ENCODE measurements around the gene FMO3. TPM values are rescaled to one million over a fixed set of nuclear protein-coding genes. Genes with fewer than 3 reads are reported as not detected.
A peak's percentile ranks its signal among the peaks of the same experiment; 100 is the strongest.

Gene FMO3
- total and polyA plus RNA-seq, 4 donors: 1.8 to 3.5 (median 2.2) TPM

DNA sequence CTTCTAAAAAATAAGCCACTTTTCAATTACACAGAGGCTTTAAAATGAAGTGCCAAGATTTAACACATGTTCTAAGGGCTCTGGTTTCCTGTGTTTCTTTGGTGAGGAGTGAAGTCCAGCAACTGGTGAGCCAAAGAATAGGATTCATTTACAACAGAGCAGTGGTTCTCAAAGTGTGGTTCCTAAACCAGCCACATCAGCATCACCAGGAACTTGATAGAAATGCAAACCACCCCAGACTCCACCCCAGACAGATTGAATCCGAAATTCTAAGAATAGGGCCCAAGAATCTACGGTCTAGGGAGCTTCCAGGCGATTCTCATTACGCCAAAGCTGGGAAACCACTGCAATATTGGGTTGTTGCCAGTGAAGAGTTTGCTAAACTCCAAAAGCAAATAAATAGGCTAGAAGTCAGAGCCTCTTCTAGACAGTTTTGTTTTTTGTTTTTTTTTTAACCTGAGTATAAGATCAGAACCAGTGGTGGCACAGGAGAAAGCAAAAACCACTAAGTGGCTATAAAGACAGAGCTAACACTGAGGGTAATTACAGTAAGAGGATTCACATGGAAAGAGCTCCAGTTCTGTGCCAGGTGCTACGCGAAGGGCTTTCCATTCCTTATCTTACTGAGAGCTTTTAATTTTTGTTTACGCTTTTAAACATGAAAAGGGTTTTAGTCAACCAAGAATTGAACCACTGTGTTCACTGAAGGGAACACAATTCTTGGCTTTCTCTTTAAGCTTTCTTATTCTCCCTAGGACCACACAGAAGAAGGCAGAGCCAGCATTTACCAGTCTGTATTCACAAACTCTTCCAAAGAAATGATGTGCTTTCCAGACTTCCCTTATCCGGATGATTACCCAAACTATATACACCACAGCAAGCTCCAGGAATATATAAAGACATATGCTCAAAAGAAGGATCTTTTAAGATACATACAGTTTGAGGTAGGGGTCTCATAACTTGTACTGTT, 52.0 kb downstream of the FMO3 start:
- no peaks in the 10 kb centered on the region for H3K9me3 ChIP-seq (ENCODE audit: control insufficient read depth, insufficient read depth, low read length)
- H3K36me3 ChIP-seq (ENCODE audit: control insufficient read depth, insufficient read depth, low read length): no peaks in the 10 kb centered on the region
- peak overlapping the region; percentile 90 for H3K27ac ChIP-seq (ENCODE audit: low read depth, low read length)
- no peaks in the 10 kb centered on the region for H3K27me3 ChIP-seq (ENCODE audit: control insufficient read depth, insufficient read depth, low read length)
- 17% methylated on average over 3 of the region's 8 CpGs for WGBS (ENCODE audit: insufficient coverage)
- peak; percentile 23 to 76 (median 33) for DNase-seq (ENCODE audit: low read depth in 4 of 6, low spot score in 6 of 6)
- H3K4me1 ChIP-seq (ENCODE audit: control insufficient read depth, insufficient read depth, low read length): peaks cover 10% of the 10 kb centered on the region
- no peak overlapping the region for H3K4me3 ChIP-seq (ENCODE audit: low read depth, low read length)

DNA sequence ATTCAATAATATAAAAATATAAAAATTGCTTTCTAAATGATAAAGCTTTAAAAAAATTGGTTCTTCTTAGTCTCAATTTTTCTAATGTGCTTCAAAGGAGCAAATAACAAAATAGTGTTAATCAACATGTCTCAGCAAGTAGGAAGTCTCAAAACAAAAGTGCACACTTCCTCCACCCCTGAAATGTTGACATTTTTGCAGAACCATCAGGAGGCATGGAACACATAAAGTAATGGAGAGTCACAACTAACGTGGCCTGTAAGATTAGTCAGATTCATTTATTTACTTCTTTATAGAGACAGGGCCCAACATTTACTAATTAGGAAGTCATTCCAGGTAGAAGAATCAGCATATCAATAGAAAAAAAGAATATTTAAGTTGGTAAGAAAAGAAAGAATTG, 59.5 kb downstream of the FMO3 start:
- no peak for DNase-seq (ENCODE audit: low read depth in 4 of 6, low spot score in 6 of 6)
- H3K27me3 ChIP-seq (ENCODE audit: control insufficient read depth, insufficient read depth, low read length): no peaks in the 10 kb centered on the region
- no CpG with 5 or more reads among the region's 1 CpG for WGBS (ENCODE audit: insufficient coverage)
- H3K4me1 ChIP-seq (ENCODE audit: control insufficient read depth, insufficient read depth, low read length): no peaks in the 10 kb centered on the region
- H3K9me3 ChIP-seq (ENCODE audit: control insufficient read depth, insufficient read depth, low read length): no peaks in the 10 kb centered on the region
- H3K36me3 ChIP-seq (ENCODE audit: control insufficient read depth, insufficient read depth, low read length): no peaks in the 10 kb centered on the region
- H3K4me3 ChIP-seq (ENCODE audit: low read depth, low read length): no peak overlapping the region
- H3K27ac ChIP-seq (ENCODE audit: low read depth, low read length): no peak overlapping the region

DNA sequence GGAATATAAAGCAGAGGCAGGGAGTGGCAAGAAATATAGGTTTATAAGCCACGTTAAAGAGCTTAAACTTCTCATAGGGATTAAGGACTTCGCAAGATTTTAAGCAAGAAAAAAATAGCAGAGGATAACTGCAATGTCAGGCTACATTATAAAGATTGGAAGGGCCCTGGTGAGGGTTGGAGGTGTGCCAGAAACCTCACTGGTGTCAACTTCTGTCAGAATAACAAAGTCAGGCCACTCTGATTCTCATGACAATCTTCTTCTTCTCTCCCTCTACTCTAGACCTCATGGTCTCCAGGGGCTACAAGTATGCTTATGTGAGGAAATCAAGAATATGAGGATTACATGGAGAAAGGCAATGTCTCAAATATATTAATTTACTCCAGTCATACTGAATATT, 61.8 kb downstream of the FMO3 start:
- WGBS (ENCODE audit: insufficient coverage): 77% methylated on average over 2 of the region's 2 CpGs
- DNase-seq (ENCODE audit: low read depth in 4 of 6, low spot score in 6 of 6): no peak
- H3K9me3 ChIP-seq (ENCODE audit: control insufficient read depth, insufficient read depth, low read length): no peaks in the 10 kb centered on the region
- no peak overlapping the region for H3K27ac ChIP-seq (ENCODE audit: low read depth, low read length)
- H3K4me1 ChIP-seq (ENCODE audit: control insufficient read depth, insufficient read depth, low read length): no peaks in the 10 kb centered on the region
- H3K27me3 ChIP-seq (ENCODE audit: control insufficient read depth, insufficient read depth, low read length): no peaks in the 10 kb centered on the region
- no peaks in the 10 kb centered on the region for H3K36me3 ChIP-seq (ENCODE audit: control insufficient read depth, insufficient read depth, low read length)
- no peak overlapping the region for H3K4me3 ChIP-seq (ENCODE audit: low read depth, low read length)

DNA sequence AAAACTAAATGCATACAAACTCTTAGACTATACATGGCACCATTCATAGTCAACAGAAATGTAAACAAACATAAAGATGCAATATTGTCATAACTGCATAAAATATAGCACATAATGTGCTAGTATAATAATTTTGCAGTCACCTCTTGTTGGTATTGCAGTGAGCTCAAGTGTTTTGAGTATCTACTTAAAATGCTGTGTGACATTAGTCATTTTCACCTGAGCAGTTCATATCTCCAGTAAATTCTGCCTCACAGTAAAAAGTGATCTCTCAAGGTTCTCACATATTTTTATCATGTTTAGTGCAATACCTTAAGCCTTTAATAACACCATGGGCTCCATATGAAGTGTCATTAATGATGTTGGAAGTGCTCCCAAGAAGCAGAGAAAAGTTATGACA, 64.8 kb downstream of the FMO3 start:
- Histone ChIP-seq H3K4me3 (ENCODE audit: low read depth, low read length) (no peak overlapping the region), H3K27ac (ENCODE audit: low read depth, low read length) (no peak overlapping the region), H3K4me1 (ENCODE audit: control insufficient read depth, insufficient read depth, low read length) (no peaks in the 10 kb centered on the region), H3K27me3 (ENCODE audit: control insufficient read depth, insufficient read depth, low read length) (no peaks in the 10 kb centered on the region), H3K36me3 (ENCODE audit: control insufficient read depth, insufficient read depth, low read length) (no peaks in the 10 kb centered on the region), H3K9me3 (ENCODE audit: control insufficient read depth, insufficient read depth, low read length) (no peaks in the 10 kb centered on the region)
- DNase-seq (ENCODE audit: low read depth in 4 of 6, low spot score in 6 of 6): no peak

DNA sequence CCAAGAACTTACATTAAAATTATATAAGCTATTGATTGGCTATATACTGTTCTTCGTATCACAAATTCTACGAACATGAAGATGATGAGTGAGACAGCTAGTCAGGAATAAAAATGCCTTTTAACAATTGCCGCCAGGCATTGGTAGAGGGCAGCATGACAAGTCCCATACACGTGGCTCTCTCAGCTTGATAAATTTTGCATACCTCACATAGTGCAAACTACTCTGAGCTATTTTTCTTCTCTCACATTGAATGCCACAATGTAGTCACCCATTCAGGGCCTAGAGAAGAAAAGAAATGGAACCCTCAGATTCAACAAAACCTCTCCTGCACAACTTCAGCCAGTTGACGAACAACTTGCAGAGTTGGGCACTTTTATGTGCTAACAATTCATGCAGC, 67.4 kb downstream of the FMO3 start:
- Histone ChIP-seq H3K4me1 (ENCODE audit: control insufficient read depth, insufficient read depth, low read length) (peaks cover 4% of the 10 kb centered on the region), H3K9me3 (ENCODE audit: control insufficient read depth, insufficient read depth, low read length) (no peaks in the 10 kb centered on the region), H3K27ac (ENCODE audit: low read depth, low read length) (no peak overlapping the region), H3K36me3 (ENCODE audit: control insufficient read depth, insufficient read depth, low read length) (no peaks in the 10 kb centered on the region), H3K27me3 (ENCODE audit: control insufficient read depth, insufficient read depth, low read length) (no peaks in the 10 kb centered on the region), H3K4me3 (ENCODE audit: low read depth, low read length) (no peak overlapping the region)
- DNase-seq (ENCODE audit: low read depth in 4 of 6, low spot score in 6 of 6): no peak
- 64% methylated on average over 2 of the region's 5 CpGs for WGBS (ENCODE audit: insufficient coverage)

DNA sequence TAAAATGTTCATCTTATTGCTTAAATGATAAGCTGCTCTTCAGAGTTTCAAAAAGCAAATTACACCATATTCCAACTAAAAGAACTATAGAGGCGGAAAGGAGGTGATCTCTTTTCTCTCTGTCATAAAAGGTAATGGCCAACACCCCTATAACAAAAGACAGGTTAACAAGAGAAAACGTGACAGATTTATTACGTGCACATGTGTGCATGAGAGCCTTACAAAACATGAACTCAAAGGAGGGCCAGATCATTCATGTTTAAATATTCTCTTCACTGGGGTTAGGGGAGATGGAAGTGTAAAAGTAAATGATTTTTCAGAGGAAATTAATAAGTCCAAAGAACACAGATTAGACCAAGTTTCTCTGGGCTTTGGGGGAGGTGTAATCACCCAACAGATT, 67.8 kb downstream of the FMO3 start:
- H3K9me3 ChIP-seq (ENCODE audit: control insufficient read depth, insufficient read depth, low read length): no peaks in the 10 kb centered on the region
- no peaks in the 10 kb centered on the region for H3K36me3 ChIP-seq (ENCODE audit: control insufficient read depth, insufficient read depth, low read length)
- no CpG with 5 or more reads among the region's 3 CpGs for WGBS (ENCODE audit: insufficient coverage)
- H3K27me3 ChIP-seq (ENCODE audit: control insufficient read depth, insufficient read depth, low read length): no peaks in the 10 kb centered on the region
- no peak for DNase-seq (ENCODE audit: low read depth in 4 of 6, low spot score in 6 of 6)
- peaks cover 4% of the 10 kb centered on the region for H3K4me1 ChIP-seq (ENCODE audit: control insufficient read depth, insufficient read depth, low read length)
- H3K27ac ChIP-seq (ENCODE audit: low read depth, low read length): no peak overlapping the region
- no peak overlapping the region for H3K4me3 ChIP-seq (ENCODE audit: low read depth, low read length)

DNA sequence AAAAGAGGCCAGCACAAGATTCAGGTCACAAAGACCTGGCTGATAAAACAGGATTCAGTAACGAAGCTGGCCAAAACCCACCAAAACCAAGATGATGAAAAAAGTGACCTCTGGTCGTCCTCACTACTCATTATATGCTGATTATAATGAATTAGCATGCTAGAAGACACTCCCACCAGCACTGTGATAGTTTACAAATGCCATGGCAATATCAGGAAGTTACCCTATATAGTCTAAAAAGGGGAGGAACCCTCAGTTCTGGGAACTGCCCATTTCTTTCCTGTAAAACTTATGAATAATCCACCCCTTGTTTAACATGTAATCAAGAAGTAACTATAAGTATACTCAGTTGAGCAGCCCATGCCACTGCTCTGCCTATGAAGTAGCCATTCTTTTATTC, 68.4 kb downstream of the FMO3 start:
- no peak overlapping the region for H3K4me3 ChIP-seq (ENCODE audit: low read depth, low read length)
- H3K9me3 ChIP-seq (ENCODE audit: control insufficient read depth, insufficient read depth, low read length): no peaks in the 10 kb centered on the region
- H3K4me1 ChIP-seq (ENCODE audit: control insufficient read depth, insufficient read depth, low read length): peaks cover 4% of the 10 kb centered on the region
- no CpG with 5 or more reads among the region's 2 CpGs for WGBS (ENCODE audit: insufficient coverage)
- no peaks in the 10 kb centered on the region for H3K27me3 ChIP-seq (ENCODE audit: control insufficient read depth, insufficient read depth, low read length)
- no peak for DNase-seq (ENCODE audit: low read depth in 4 of 6, low spot score in 6 of 6)
- H3K27ac ChIP-seq (ENCODE audit: low read depth, low read length): no peak overlapping the region
- H3K36me3 ChIP-seq (ENCODE audit: control insufficient read depth, insufficient read depth, low read length): no peaks in the 10 kb centered on the region

DNA sequence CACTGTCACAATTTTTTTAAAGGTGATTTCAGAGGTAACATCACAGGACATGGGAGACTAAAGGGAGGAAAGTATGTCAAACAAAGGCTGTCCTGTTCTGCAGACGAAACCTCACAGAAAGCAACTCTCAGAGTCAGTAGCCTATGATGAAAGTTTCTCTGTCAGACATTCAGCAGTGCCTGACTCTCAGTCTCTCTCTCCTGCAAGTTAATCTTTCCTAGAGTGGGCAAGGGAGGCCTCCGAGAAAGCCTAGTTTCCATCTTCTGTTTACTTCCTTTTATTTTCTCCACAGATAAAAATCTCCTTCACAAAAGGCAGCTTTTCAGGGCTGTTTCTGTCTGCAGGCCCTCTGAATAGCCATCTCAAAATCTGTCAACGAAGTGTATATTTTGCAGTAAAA, 69.5 kb downstream of the FMO3 start:
- Histone ChIP-seq H3K9me3 (ENCODE audit: control insufficient read depth, insufficient read depth, low read length) (no peaks in the 10 kb centered on the region), H3K4me3 (ENCODE audit: low read depth, low read length) (no peak overlapping the region), H3K4me1 (ENCODE audit: control insufficient read depth, insufficient read depth, low read length) (peaks cover 4% of the 10 kb centered on the region), H3K27ac (ENCODE audit: low read depth, low read length) (peak overlapping the region; percentile 55), H3K27me3 (ENCODE audit: control insufficient read depth, insufficient read depth, low read length) (no peaks in the 10 kb centered on the region), H3K36me3 (ENCODE audit: control insufficient read depth, insufficient read depth, low read length) (no peaks in the 10 kb centered on the region)
- WGBS (ENCODE audit: insufficient coverage): 33% methylated on average over 1 of the region's 3 CpGs
- DNase-seq (ENCODE audit: low read depth in 4 of 6, low spot score in 6 of 6): no peak

DNA sequence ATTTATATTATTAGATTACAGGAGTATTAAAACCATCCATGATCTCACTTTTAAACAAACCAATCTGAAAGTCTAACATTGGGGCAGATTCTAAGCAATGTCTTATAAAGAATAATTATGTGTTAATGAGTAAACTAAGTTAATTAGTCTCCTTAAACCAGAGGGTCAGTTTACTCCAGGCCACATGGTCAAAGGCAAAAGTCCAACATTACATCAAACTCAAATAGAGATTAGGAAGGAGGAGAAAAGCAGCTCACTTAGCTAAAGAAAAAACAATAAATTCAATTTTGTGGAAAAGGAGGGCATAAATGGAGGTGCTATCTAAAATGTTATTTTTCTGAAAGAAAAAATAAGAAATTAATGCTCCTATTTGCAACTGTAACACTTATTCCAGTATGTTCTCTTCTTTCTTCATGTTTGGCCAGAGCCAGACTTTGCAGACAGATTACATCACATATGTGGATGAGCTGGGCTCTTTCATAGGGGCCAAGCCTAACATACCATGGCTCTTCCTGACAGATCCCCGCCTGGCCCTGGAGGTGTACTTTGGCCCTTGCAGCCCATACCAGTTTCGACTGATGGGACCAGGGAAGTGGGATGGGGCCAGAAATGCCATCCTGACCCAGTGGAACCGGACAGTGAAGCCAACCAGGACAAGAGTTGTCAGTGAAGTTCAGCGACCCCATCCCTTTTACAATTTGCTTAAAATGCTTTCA, 70.1 kb downstream of the FMO3 start:
- peaks cover 4% of the 10 kb centered on the region for H3K4me1 ChIP-seq (ENCODE audit: control insufficient read depth, insufficient read depth, low read length)
- H3K27me3 ChIP-seq (ENCODE audit: control insufficient read depth, insufficient read depth, low read length): no peaks in the 10 kb centered on the region
- H3K27ac ChIP-seq (ENCODE audit: low read depth, low read length): peak overlapping the region; percentile 55
- DNase-seq (ENCODE audit: low read depth in 4 of 6, low spot score in 6 of 6): no peak
- 83% methylated on average over 2 of the region's 4 CpGs for WGBS (ENCODE audit: insufficient coverage)
- no peak overlapping the region for H3K4me3 ChIP-seq (ENCODE audit: low read depth, low read length)
- H3K36me3 ChIP-seq (ENCODE audit: control insufficient read depth, insufficient read depth, low read length): no peaks in the 10 kb centered on the region
- H3K9me3 ChIP-seq (ENCODE audit: control insufficient read depth, insufficient read depth, low read length): no peaks in the 10 kb centered on the region

DNA sequence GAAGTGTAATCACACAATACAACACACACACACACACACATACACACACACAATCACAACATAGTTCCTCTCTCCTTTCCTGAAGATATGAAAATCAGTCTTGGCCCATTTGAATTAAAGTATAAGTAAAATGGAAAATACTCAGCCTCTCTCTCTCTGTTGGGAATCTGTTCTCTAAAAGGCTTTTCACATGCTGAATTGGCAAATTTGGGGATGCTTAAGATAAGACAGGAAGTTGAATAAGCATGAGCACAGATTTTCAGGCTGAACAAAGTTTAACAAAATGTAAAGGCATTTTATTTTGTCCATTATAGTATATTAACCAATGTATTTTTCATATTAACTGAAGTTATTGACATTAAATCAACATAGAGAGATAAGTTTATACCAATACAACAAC, 70.7 kb downstream of the FMO3 start:
- no peak overlapping the region for H3K4me3 ChIP-seq (ENCODE audit: low read depth, low read length)
- peaks cover 4% of the 10 kb centered on the region for H3K4me1 ChIP-seq (ENCODE audit: control insufficient read depth, insufficient read depth, low read length)
- no peaks in the 10 kb centered on the region for H3K27me3 ChIP-seq (ENCODE audit: control insufficient read depth, insufficient read depth, low read length)
- H3K36me3 ChIP-seq (ENCODE audit: control insufficient read depth, insufficient read depth, low read length): no peaks in the 10 kb centered on the region
- DNase-seq (ENCODE audit: low read depth in 4 of 6, low spot score in 6 of 6): no peak
- H3K27ac ChIP-seq (ENCODE audit: low read depth, low read length): no peak overlapping the region
- H3K9me3 ChIP-seq (ENCODE audit: control insufficient read depth, insufficient read depth, low read length): no peaks in the 10 kb centered on the region
